SK-N-SH (cell line): Measurements from ENCODE around the gene GDPD5. TPM values are rescaled to one million over a fixed set of nuclear protein-coding genes. Genes with fewer than 3 reads are reported as not detected.

ENCODE experiments used
- CTCF ChIA-PET: fragments of 300-600, 350-600 bp; formaldehyde crosslinking; extraction: SDS; loops from one replicate; lab custom pipeline; 2021; lab: Yijun Ruan, JAX
- POLR2A ChIA-PET: fragments of 350-600 bp; sonication (Branson Sonifier 250); formaldehyde crosslinking; extraction: SDS; loops from one replicate; lab custom pipeline; 2020; ENCODE audit warnings: antibody characterized with exemption, inconsistent platforms; lab: Yijun Ruan, JAX
- DNase-seq: peaks from one replicate; pipeline ENCODE4 v3.0.0; 2012
- H2AFZ ChIP-seq: fragments of 200-600 bp; sonication (generic); 2 replicates; pipeline ENCODE4 v1.8.1; 2016; ENCODE audit warnings: antibody characterized with exemption, mild to moderate bottlenecking, low read depth
- H3F3A ChIP-seq: fragments of 200-600 bp; sonication (generic); replicated peaks from 2 replicates; pipeline ENCODE3; 2016; ENCODE audit warnings: antibody characterized with exemption, mild to moderate bottlenecking; ENCODE audit not compliant: insufficient read depth
- H3K27ac ChIP-seq, 2 experiments: fragments of 200-500 bp in 1 of 2; fragments of 200-600 bp in 1 of 2; sonication (Bioruptor generic) in 1 of 2; sonication (generic), shearing (Covaris generic) in 1 of 2; 2 replicates each; pipeline versions ENCODE4 v1.5.1 to v1.6.1; 2014 to 2016; ENCODE audit warnings: low read depth in 2 of 2, inconsistent platforms in 1 of 2, low read length in 1 of 2, mild to moderate bottlenecking in 1 of 2, mixed read lengths in 1 of 2
- H3K27me3 ChIP-seq: fragments of 200-600 bp; sonication (generic), shearing (Covaris generic); 2 replicates; pipeline ENCODE4 v1.6.1; 2016; ENCODE audit warnings: mixed run types; ENCODE audit not compliant: insufficient read depth
- H3K36me3 ChIP-seq, 2 experiments: fragments of 200-500 bp in 1 of 2; fragments of 200-600 bp in 1 of 2; sonication (Bioruptor generic) in 1 of 2; sonication (generic) in 1 of 2; replicated peaks in 1 of 2; 2 replicates each; pipeline versions ENCODE3 to v1.5.1; 2014 to 2016; ENCODE audit warnings: low read length in 1 of 2, mild to moderate bottlenecking in 1 of 2; ENCODE audit not compliant: insufficient read depth in 2 of 2, control insufficient read depth in 1 of 2
- H3K4me1 ChIP-seq, 2 experiments: fragments of 200-500 bp in 1 of 2; fragments of 200-600 bp in 1 of 2; sonication (Bioruptor generic) in 1 of 2; sonication (generic), shearing (Covaris generic) in 1 of 2; 2 replicates each; pipeline versions ENCODE4 v1.5.1 to v1.6.1; 2014 to 2016; ENCODE audit warnings: low read depth in 1 of 2, low read length in 1 of 2, mixed run types in 1 of 2; ENCODE audit not compliant: insufficient read depth in 2 of 2, control insufficient read depth in 1 of 2
- H3K4me2 ChIP-seq: fragments of 200-600 bp; sonication (generic), shearing (Covaris generic); 2 replicates; pipeline ENCODE4 v1.6.1; 2017; ENCODE audit warnings: mixed run types
- H3K4me3 ChIP-seq, 2 experiments: fragments of 200-500 bp in 1 of 2; fragments of 200-600 bp in 1 of 2; sonication (Bioruptor generic) in 1 of 2; sonication (generic), shearing (Covaris generic) in 1 of 2; 2 replicates each; pipeline versions ENCODE4 v1.5.1 to v1.8.1; 2014 to 2016; ENCODE audit warnings: low read depth in 2 of 2, inconsistent platforms in 1 of 2, low read length in 1 of 2, mild to moderate bottlenecking in 1 of 2, mixed read lengths in 1 of 2, moderate library complexity in 1 of 2
- H3K79me2 ChIP-seq: fragments of 200-600 bp; sonication (generic); 2 replicates; pipeline ENCODE4 v1.8.1; 2017; ENCODE audit warnings: mild to moderate bottlenecking; ENCODE audit not compliant: insufficient read depth
- H3K9ac ChIP-seq: fragments of 200-600 bp; sonication (generic); 2 replicates; pipeline ENCODE4 v1.6.1; 2017; ENCODE audit warnings: mixed run types
- H3K9me2 ChIP-seq: fragments of 200-600 bp; sonication (generic); 2 replicates; pipeline ENCODE4 v1.6.1; 2017; ENCODE audit warnings: mixed run types
- H3K9me3 ChIP-seq: fragments of 200-600 bp; sonication (generic); 2 replicates; pipeline ENCODE4 v1.6.1; 2017; ENCODE audit warnings: mixed run types, mild to moderate bottlenecking, moderate library complexity
- H4K20me1 ChIP-seq: fragments of 200-600 bp; sonication (generic); 2 replicates; pipeline ENCODE4 v1.6.1; 2017; ENCODE audit warnings: mild to moderate bottlenecking, mixed run types; ENCODE audit not compliant: insufficient read depth
- CHD2 ChIP-seq: fragments of 150-350 bp; IDR thresholded peaks from 2 replicates; pipeline ENCODE4 v1.6.1; 2018; ENCODE audit warnings: low read length; ENCODE audit not compliant: partially characterized antibody
- CTCF ChIP-seq: fragments of 200-600 bp; sonication (generic); IDR thresholded peaks from 2 replicates; pipeline ENCODE4 v1.6.1; 2017; ENCODE audit warnings: antibody characterized with exemption, mild to moderate bottlenecking, moderate library complexity
- EP300 ChIP-seq, 2 experiments: IDR thresholded peaks; 2 replicates each; pipeline versions ENCODE4 v1.4.0 to v1.6.1; 2012; ENCODE audit warnings: borderline replicate concordance in 1 of 2, low read depth in 1 of 2, low read length in 1 of 2
- FOSL2 ChIP-seq: IDR thresholded peaks from 2 replicates; pipeline ENCODE4 v1.4.0; 2012; ENCODE audit warnings: low read depth, mild to moderate bottlenecking, moderate library complexity, borderline replicate concordance
- FOXJ3 ChIP-seq: sonication (generic); formaldehyde crosslinking; IDR thresholded peaks from 2 replicates; pipeline ENCODE4 v1.5.1; 2020; ENCODE audit warnings: mild to moderate bottlenecking, missing genetic modification reagents
- FOXM1 ChIP-seq: IDR thresholded peaks from 2 replicates; pipeline ENCODE4 v1.4.0; 2012; ENCODE audit warnings: low read depth, mild to moderate bottlenecking
- GABPA ChIP-seq: IDR thresholded peaks from 2 replicates; pipeline ENCODE4 v1.4.0; 2012; ENCODE audit warnings: low read depth, mild to moderate bottlenecking
- GATA2 ChIP-seq: sonication (generic); formaldehyde crosslinking; IDR thresholded peaks from 2 replicates; pipeline ENCODE4 v1.5.0; 2020; ENCODE audit warnings: mild to moderate bottlenecking, missing genetic modification reagents
- JUND ChIP-seq: IDR thresholded peaks from 2 replicates; pipeline ENCODE4 v1.4.0; 2012
- MEF2A ChIP-seq: IDR thresholded peaks from 2 replicates; pipeline ENCODE4 v1.4.0; 2012; ENCODE audit warnings: low read depth, borderline replicate concordance
- MXI1 ChIP-seq: IDR thresholded peaks from 2 replicates; pipeline ENCODE4 v1.6.1; 2012; ENCODE audit warnings: mild to moderate bottlenecking, low read depth, low read length, improper control_type of control experiment
- NRF1 ChIP-seq: IDR thresholded peaks from 2 replicates; pipeline ENCODE4 v1.6.1; 2012; ENCODE audit warnings: low read depth, mild to moderate bottlenecking, low read length
- PBX3 ChIP-seq: IDR thresholded peaks from 2 replicates; pipeline ENCODE4; 2012
- RAD21 ChIP-seq: IDR thresholded peaks from 2 replicates; pipeline ENCODE4 v1.6.1; 2012; ENCODE audit warnings: mild to moderate bottlenecking, low read length
- RCOR1 ChIP-seq: fragments of 150-350 bp; IDR thresholded peaks from 2 replicates; pipeline ENCODE4 v1.6.1; 2017; ENCODE audit warnings: antibody characterized with exemption, low read length
- RFX5 ChIP-seq: IDR thresholded peaks from 2 replicates; pipeline ENCODE4 v1.6.1; 2012; ENCODE audit warnings: mild to moderate bottlenecking, improper control_type of control experiment, low read length
- RXRA ChIP-seq: IDR thresholded peaks from 2 replicates; pipeline ENCODE4 v1.4.0; 2012; ENCODE audit warnings: low read depth, mild to moderate bottlenecking, borderline replicate concordance
- SIN3A ChIP-seq: IDR thresholded peaks from 2 replicates; pipeline ENCODE4 v1.6.1; 2012; ENCODE audit warnings: low read depth, mild to moderate bottlenecking, low read length, moderate library complexity, borderline replicate concordance
- YY1 ChIP-seq: IDR thresholded peaks from 2 replicates; pipeline ENCODE4 v1.4.0; 2012; ENCODE audit warnings: low read depth, mild to moderate bottlenecking
- WGBS: methylation state at CpG from one replicate; pipeline ENCODE4 v1.1.6; 2017; ENCODE audit warnings: low lambda C conversion rate; 5-methylcytosine and 5-hydroxymethylcytosine counted together
- polyA plus RNA-seq, 3 experiments: library from polyadenylated mRNA; depleted of rRNA; stranded (reverse); fragments of >200 nt; gene quantifications; 2 replicates each; pipeline ENCODE4 v1.2.3, GENCODE V29; 2012
- TF ChIP-seq, protein P1 (sequence below): IDR thresholded peaks from 2 replicates; pipeline ENCODE4 v1.4.0; 2012; ENCODE audit warnings: low read depth
- TF ChIP-seq, protein P2 (sequence below): fragments of 150-350 bp; IDR thresholded peaks from 2 replicates; pipeline ENCODE4 v1.6.1; 2017; ENCODE audit warnings: antibody characterized with exemption, low read length, low read depth, borderline replicate concordance

The GDPD5 gene
- polyA plus RNA-seq, 1 of the 3 experiments (the other 2 are of a cell fraction) = 2.2 TPM

DNA sequence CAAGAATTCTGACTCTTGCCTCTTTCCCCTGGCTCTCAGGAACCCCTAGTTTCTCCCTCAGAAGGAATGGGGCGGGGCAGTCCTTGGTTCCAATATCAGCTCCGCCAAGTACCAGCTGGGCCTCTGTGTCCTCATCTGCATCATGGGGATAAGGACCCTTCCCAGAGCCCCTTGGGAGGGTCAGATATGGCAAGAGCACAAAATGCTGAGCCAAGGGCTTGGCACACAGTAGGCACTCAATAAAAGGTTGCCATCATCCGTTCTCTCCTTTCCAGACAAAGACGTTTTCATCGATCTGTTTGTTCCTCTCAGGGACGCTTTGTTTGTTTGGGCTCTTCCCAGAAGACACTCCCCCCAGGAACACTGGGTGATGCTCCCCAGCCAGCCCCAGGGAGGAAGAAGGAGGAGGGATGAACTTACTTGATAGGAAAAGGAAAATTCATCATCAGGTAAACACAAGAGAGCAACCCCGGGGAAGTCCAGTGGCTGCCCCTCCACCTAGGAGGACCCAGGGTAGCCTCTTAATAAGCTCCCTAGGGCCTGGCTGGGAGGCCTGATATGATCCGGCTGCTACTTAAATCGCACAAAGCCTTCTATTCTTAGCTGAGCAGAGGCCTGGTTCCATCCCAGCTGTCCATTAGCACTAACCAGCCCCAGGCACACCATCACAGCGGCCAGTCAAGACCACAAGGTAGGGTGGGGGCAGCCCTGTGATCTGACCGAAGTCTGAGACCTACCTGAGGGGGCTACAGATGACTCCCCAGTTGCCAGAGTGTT lies 19.6 kb downstream of the GDPD5 start:
- H3K9me3 ChIP-seq = no peaks in the 10 kb centered on the region
- peaks cover 0 to 35% of the 10 kb centered on the region in 2 experiments; a peak in 1 of 4 replicates for H3K4me1 ChIP-seq
- no peaks in the 10 kb centered on the region for H3F3A ChIP-seq
- H3K4me3 ChIP-seq = no peak overlapping the region
- WGBS = 85% methylated on average over 10 of the region's 11 CpGs
- no peak overlapping the region; a peak in 1 of 4 replicates for H3K27ac ChIP-seq
- no peaks in the 10 kb centered on the region for H3K79me2 ChIP-seq
- H3K36me3 ChIP-seq = no peaks in the 10 kb centered on the region
- H3K27me3 ChIP-seq = no peaks in the 10 kb centered on the region
- POLR2A ChIA-PET = interaction anchor here (0.6 kb wide), 1 partner anchor 100 kb away, joined by 3 read pairs; no protein-coding TSS in a partner anchor
- no peak overlapping the region for H3K4me2 ChIP-seq
- H3K9ac ChIP-seq = no peak overlapping the region
- no peak overlapping the region for H2AFZ ChIP-seq
- no peaks in the 10 kb centered on the region for H4K20me1 ChIP-seq
- peak; percentile 36 for DNase-seq
- H3K9me2 ChIP-seq = no peaks in the 10 kb centered on the region
- CTCF ChIA-PET = interaction anchor here (1.0 to 1.2 kb wide), 2 partner anchors 27 to 28 kb away, joined by 3 to 4 read pairs; no protein-coding TSS in a partner anchor
- TF ChIP-seq SIN3A (no peak), CHD2 (no peak), PBX3 (no peak), GATA2 (no peak), MEF2A (no peak), RXRA (no peak), RFX5 (no peak), FOXJ3 (CRISPR knock-in tag) (no peak), RAD21 (no peak), MXI1 (no peak), JUND (no peak), YY1 (no peak)
- TF ChIP-seq, protein P1, sequence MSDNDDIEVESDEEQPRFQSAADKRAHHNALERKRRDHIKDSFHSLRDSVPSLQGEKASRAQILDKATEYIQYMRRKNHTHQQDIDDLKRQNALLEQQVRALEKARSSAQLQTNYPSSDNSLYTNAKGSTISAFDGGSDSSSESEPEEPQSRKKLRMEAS = no peak

- H3K27me3 ChIP-seq = no peaks in the 10 kb centered on the region
- H3K9me3 ChIP-seq = no peaks in the 10 kb centered on the region
- H2AFZ ChIP-seq = no peak overlapping the region
- H3K36me3 ChIP-seq = no peaks in the 10 kb centered on the region
- H3K4me3 ChIP-seq = no peak overlapping the region
- ChIA-PET CTCF (interaction anchor here (0.6 to 1.0 kb wide), 2 partner anchors 59 to 60 kb away, joined by 3 to 4 read pairs; no protein-coding TSS in a partner anchor), POLR2A (no interaction called here)
- no peak overlapping the region for H3K9ac ChIP-seq
- H3K4me1 ChIP-seq = peaks cover 4 to 35% of the 10 kb centered on the region in 2 experiments; a peak in 2 of 4 replicates
- H3K27ac ChIP-seq = no peak overlapping the region
- H3K79me2 ChIP-seq = no peaks in the 10 kb centered on the region
- DNase-seq = no peak
- WGBS = 96% methylated on average over 5 of the region's 5 CpGs
- no peaks in the 10 kb centered on the region for H4K20me1 ChIP-seq
- H3K9me2 ChIP-seq = no peaks in the 10 kb centered on the region
- no peak for TF ChIP-seq JUND
- no peak for TF ChIP-seq GATA2
- TF ChIP-seq GABPA = no peak
- TF ChIP-seq FOSL2 = no peak
- no peak for TF ChIP-seq FOXJ3 (CRISPR knock-in tag)
- TF ChIP-seq FOXM1 = no peak
- TF ChIP-seq EP300 (IDR thresholded peaks at IDR 0.05; ENCODE audit: borderline replicate concordance in 1 of 2, low read depth in 1 of 2, low read length in 1 of 2) = no peak
- TF ChIP-seq RFX5 = no peak
- TF ChIP-seq CTCF = no peak
- TF ChIP-seq NRF1 = no peak
- TF ChIP-seq RCOR1 = no peak
- TF ChIP-seq, protein P2, sequence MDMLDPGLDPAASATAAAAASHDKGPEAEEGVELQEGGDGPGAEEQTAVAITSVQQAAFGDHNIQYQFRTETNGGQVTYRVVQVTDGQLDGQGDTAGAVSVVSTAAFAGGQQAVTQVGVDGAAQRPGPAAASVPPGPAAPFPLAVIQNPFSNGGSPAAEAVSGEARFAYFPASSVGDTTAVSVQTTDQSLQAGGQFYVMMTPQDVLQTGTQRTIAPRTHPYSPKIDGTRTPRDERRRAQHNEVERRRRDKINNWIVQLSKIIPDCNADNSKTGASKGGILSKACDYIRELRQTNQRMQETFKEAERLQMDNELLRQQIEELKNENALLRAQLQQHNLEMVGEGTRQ = no peak
- H3K4me2 ChIP-seq = no peak overlapping the region
- peaks cover 4% of the 10 kb centered on the region for H3F3A ChIP-seq
These were observed 21.2 kb downstream of the GDPD5 start for GRCh38 chr11:75504501-75504900.
